Ishikawa (cell line): ENCODE data around the gene MED31.

Experiments
- CEBPB ChIP-seq: IDR thresholded peaks from 2 replicates; pipeline ENCODE4 v1.6.1; 2012
- CREB1 ChIP-seq: IDR thresholded peaks from 2 replicates; pipeline ENCODE4 v1.6.1; 2012; ENCODE audit warnings: low read depth
- EGR1 ChIP-seq: IDR thresholded peaks from 2 replicates; pipeline ENCODE4 v1.6.1; 2012
- EP300 ChIP-seq: IDR thresholded peaks from 2 replicates; pipeline ENCODE4 v1.6.1; 2012; ENCODE audit warnings: borderline replicate concordance
- FOXM1 ChIP-seq: IDR thresholded peaks from 2 replicates; pipeline ENCODE4 v1.6.1; 2012; ENCODE audit warnings: low read depth, borderline replicate concordance
- NFIC ChIP-seq: IDR thresholded peaks from 2 replicates; pipeline ENCODE4 v1.6.1; 2012
- RAD21 ChIP-seq: IDR thresholded peaks from 2 replicates; pipeline ENCODE4 v1.6.1; 2012; ENCODE audit warnings: low read depth
- REST ChIP-seq: IDR thresholded peaks from 2 replicates; pipeline ENCODE4 v1.6.1; 2012; ENCODE audit warnings: low read depth, mild to moderate bottlenecking
- TAF1 ChIP-seq: IDR thresholded peaks from 2 replicates; pipeline ENCODE4 v1.6.1; 2012; ENCODE audit warnings: low read depth, mild to moderate bottlenecking
- TCF12 ChIP-seq: IDR thresholded peaks from 2 replicates; pipeline ENCODE4 v1.6.1; 2012; ENCODE audit warnings: low read depth
- TEAD4 ChIP-seq: IDR thresholded peaks from 2 replicates; pipeline ENCODE4 v1.6.1; 2012
- YY1 ChIP-seq: IDR thresholded peaks from 2 replicates; pipeline ENCODE4 v1.6.1; 2012; ENCODE audit warnings: low read depth
- ZBTB7A ChIP-seq: IDR thresholded peaks from 2 replicates; pipeline ENCODE4 v1.6.1; 2012; ENCODE audit warnings: low read depth
- TF ChIP-seq, protein P1 (sequence below): IDR thresholded peaks from 2 replicates; pipeline ENCODE4 v1.6.1; 2012
- TF ChIP-seq, protein P2 (sequence below): IDR thresholded peaks from 2 replicates; pipeline ENCODE4 v1.6.1; 2012

MED31 gene

GRCh38 chr17:6682339-6682738 is 30.9 kb upstream of the MED31 start:
- TF ChIP-seq NFIC = no peak
- TF ChIP-seq TCF12 = no peak
- TF ChIP-seq TAF1 = no peak
- TF ChIP-seq CREB1 = no peak
- TF ChIP-seq YY1 = no peak
- no peak for TF ChIP-seq FOXM1
- TF ChIP-seq, protein P1, sequence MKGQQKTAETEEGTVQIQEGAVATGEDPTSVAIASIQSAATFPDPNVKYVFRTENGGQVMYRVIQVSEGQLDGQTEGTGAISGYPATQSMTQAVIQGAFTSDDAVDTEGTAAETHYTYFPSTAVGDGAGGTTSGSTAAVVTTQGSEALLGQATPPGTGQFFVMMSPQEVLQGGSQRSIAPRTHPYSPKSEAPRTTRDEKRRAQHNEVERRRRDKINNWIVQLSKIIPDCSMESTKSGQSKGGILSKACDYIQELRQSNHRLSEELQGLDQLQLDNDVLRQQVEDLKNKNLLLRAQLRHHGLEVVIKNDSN = no peak
- no peak for TF ChIP-seq EGR1
- TF ChIP-seq REST = no peak
- no peak for TF ChIP-seq RAD21

DNA sequence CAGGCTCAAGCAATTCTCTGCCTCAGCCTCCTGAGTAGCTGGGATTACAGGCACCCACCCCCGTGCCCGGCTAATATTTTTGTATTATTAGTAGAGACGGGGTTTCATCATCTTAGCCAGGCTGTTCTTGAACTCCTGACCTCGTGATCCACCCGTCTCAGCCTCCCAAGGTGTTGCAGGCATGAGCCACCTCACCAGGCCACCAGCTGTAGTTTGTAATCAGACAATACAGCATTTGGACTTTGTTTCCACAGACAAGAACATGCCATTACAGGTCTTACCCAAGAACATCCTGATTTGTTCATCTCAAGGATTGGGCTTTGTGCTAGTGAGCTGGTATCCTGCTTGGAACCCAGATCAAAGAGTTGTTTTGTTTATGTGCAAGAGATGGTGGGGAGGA is 30.3 kb upstream of the MED31 start:
- TF ChIP-seq CREB1 = no peak
- no peak for TF ChIP-seq EGR1
- no peak for TF ChIP-seq RAD21

DNA sequence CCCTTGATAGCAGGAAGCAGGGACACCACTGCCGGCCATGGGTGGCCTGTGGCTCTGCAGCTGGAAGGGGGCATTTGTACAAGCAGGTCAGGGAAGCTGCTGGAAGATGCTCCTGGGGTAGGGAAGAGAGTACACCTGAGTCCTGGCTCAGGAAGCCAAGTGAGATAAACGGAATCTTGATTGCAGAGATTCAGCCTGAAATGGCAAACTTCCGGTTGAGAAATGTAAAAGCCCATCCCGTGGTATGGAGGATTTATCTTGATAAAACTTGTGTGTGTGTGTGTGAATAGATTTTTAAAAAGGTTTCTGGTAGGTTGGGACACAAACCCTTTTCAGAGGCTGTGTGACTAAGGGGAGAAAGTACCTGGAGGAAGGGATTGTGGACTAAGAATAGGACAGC is 29.8 kb upstream of the MED31 start:
- no peak for TF ChIP-seq TAF1
- no peak for TF ChIP-seq YY1
- TF ChIP-seq CREB1 = no peak
- no peak for TF ChIP-seq ZBTB7A

DNA sequence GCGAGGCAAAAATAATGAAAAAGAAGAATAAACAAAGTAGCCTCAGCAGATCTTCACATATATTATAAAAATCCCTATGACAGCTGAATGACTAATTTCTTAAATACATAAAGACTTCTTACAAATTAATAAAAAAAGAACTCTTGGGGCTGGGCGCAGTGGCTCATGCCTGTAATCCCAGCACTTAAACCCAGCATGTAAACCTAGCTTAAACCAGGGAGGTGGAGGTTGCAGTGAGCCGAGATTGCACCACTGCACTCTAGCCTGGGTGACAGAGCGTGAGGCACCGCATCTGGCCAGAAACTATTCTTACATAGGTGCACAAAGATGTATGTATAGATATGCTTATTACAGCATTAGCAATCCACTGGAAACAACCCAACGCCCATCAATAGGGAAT is 27.8 kb upstream of the MED31 start:
- TF ChIP-seq TEAD4 (no peak), EGR1 (no peak), YY1 (no peak), CEBPB (no peak)
- TF ChIP-seq, protein P1 = no peak

DNA sequence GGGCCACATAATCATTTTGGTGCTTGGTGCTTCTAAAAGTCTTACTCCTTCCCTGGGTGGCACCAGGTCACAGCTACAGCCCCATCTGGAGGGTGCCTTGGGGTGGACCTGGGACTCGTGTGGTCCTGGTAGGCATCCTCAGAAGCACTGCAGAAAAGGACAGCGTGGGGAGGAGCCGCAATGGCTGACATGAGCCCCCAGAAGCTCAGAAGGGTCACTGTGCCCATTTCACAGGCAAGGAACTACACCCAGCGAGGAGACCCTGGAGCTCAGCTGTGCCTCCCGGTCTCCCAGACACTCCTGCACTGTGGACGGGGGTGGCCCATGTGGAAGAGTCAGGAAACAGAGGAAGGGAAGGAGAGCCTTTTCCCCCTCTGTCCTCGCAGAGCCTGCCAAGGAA is 26.5 kb upstream of the MED31 start:
- TF ChIP-seq EP300 (no peak), YY1 (no peak), ZBTB7A (no peak), REST (no peak), TCF12 (no peak), NFIC (no peak), EGR1 (no peak), TEAD4 (no peak), FOXM1 (no peak), TAF1 (no peak), CREB1 (no peak), CEBPB (no peak), RAD21 (no peak)
- TF ChIP-seq, protein P1 = no peak
- TF ChIP-seq, protein P2, sequence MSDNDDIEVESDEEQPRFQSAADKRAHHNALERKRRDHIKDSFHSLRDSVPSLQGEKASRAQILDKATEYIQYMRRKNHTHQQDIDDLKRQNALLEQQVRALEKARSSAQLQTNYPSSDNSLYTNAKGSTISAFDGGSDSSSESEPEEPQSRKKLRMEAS = no peak

- TF ChIP-seq NFIC (no peak), TCF12 (no peak), FOXM1 (no peak), TAF1 (no peak), REST (no peak), TEAD4 (no peak), CEBPB (no peak), CREB1 (no peak), ZBTB7A (no peak), EGR1 (no peak), YY1 (no peak), EP300 (no peak), RAD21 (no peak)
- TF ChIP-seq, protein P1 = no peak
- TF ChIP-seq, protein P2 = no peak
These were observed 25.9 kb upstream of the MED31 start for GRCh38 chr17:6677158-6677831.
